BE2C (cell line): ENCODE data around the gene UBLCP1.
A peak's percentile ranks its signal among the peaks of the same experiment; 100 is the strongest.

Experiments
- DNase-seq: peaks from one replicate; pipeline ENCODE4 v3.0.0-alpha.2; 2020
- H3K27me3 ChIP-seq: fragments of 250-450 bp; sonication (Bioruptor Pico); 2 replicates; pipeline ENCODE4 v1.5.1; 2020; ENCODE audit warnings: mild to moderate bottlenecking
- H3K36me3 ChIP-seq: fragments of 250-450 bp; sonication (Bioruptor Pico); 2 replicates; pipeline ENCODE4 v1.5.1; 2020; ENCODE audit warnings: mild to moderate bottlenecking
- H3K4me1 ChIP-seq: fragments of 250-450 bp; sonication (Bioruptor Pico); 2 replicates; pipeline ENCODE4 v1.5.1; 2020
- H3K4me3 ChIP-seq: 2 replicates; pipeline ENCODE4 v1.5.1; 2011; ENCODE audit warnings: low read depth, low read length
- H3K9me3 ChIP-seq: fragments of 250-450 bp; sonication (Bioruptor Pico); 2 replicates; pipeline ENCODE4 v1.5.1; 2020
- CTCF ChIP-seq: IDR thresholded peaks from 2 replicates; pipeline ENCODE4 v1.5.1; 2012; ENCODE audit warnings: mild to moderate bottlenecking, low read depth, low read length

Gene UBLCP1

GRCh38 chr5:159316519-159317383, 53.7 kb downstream of the UBLCP1 start:
- Histone ChIP-seq H3K4me1 (peaks cover 13% of the 10 kb centered on the region), H3K36me3 (no peaks in the 10 kb centered on the region), H3K27me3 (no peaks in the 10 kb centered on the region; the same call in 1 of the 2 replicates), H3K4me3 (no peak overlapping the region), H3K9me3 (no peaks in the 10 kb centered on the region)
- peak; percentile 94 for TF ChIP-seq CTCF
- DNase-seq, result peak; percentile 52

- Histone ChIP-seq H3K4me3 (no peak overlapping the region), H3K4me1 (peaks cover 13% of the 10 kb centered on the region), H3K9me3 (no peaks in the 10 kb centered on the region), H3K27me3 (no peaks in the 10 kb centered on the region), H3K36me3 (no peaks in the 10 kb centered on the region)
- DNase-seq, result no peak
- no peak for TF ChIP-seq CTCF
These were observed 54.8 kb downstream of the UBLCP1 start for GRCh38 chr5:159317849-159318248.

DNA sequence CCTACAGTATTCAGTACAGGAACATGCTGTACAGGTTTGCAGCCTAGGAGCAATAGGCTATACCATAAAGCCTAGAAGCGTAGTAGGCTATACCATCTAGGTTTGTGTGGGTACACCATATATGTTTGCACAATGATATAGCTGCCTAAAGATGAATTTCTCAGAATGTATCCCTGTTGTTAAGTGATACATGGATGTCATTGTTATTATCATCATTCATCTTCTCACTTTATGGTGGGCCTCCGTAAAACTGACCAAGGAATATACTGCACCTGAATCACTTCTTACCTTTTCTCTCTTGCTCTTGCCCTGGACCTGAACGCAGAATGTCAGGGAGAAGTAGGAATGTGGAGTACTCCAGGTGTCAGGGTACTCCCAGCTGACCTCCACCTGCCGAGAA, 55.4 kb downstream of the UBLCP1 start:
- Histone ChIP-seq H3K4me3 (no peak overlapping the region), H3K27me3 (no peaks in the 10 kb centered on the region), H3K36me3 (no peaks in the 10 kb centered on the region), H3K4me1 (peaks cover 13% of the 10 kb centered on the region), H3K9me3 (no peaks in the 10 kb centered on the region)
- no peak for DNase-seq
- no peak for TF ChIP-seq CTCF

DNA sequence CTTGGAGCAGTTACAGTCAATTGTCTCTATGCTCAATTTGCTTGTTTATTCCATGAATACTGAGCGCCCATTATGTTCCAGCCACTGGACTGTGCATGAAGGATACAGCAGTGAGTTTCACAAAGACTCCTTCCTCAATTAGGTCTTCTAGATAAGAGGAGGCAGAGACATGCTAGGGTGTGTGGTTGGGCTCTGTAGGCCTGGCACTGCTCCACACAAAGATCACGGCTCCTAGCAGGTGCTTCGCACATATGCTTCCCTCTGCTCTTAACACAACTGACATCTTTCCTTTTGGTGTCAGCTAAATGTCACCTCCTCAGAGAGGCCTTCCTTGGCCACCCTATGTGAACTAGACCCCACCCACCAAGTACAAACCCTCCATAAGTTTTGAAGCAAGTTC, 56.3 kb downstream of the UBLCP1 start:
- H3K9me3 ChIP-seq, result no peaks in the 10 kb centered on the region
- no peak for TF ChIP-seq CTCF
- DNase-seq, result peak; percentile 50

GRCh38 chr5:159319832-159320231, 56.7 kb downstream of the UBLCP1 start:
- H3K27me3 ChIP-seq, result no peaks in the 10 kb centered on the region
- H3K4me1 ChIP-seq, result peaks cover 13% of the 10 kb centered on the region
- no peaks in the 10 kb centered on the region for H3K36me3 ChIP-seq
- no peak for TF ChIP-seq CTCF
- H3K9me3 ChIP-seq, result no peaks in the 10 kb centered on the region
- no peak overlapping the region for H3K4me3 ChIP-seq
- DNase-seq, result peak; percentile 32

More for the DNA sequence above, 56.3 kb downstream of the UBLCP1 start:
- no peak overlapping the region for H3K4me3 ChIP-seq
- no peaks in the 10 kb centered on the region for H3K36me3 ChIP-seq
- H3K4me1 ChIP-seq, result peaks cover 13% of the 10 kb centered on the region
- H3K27me3 ChIP-seq, result no peaks in the 10 kb centered on the region

DNA sequence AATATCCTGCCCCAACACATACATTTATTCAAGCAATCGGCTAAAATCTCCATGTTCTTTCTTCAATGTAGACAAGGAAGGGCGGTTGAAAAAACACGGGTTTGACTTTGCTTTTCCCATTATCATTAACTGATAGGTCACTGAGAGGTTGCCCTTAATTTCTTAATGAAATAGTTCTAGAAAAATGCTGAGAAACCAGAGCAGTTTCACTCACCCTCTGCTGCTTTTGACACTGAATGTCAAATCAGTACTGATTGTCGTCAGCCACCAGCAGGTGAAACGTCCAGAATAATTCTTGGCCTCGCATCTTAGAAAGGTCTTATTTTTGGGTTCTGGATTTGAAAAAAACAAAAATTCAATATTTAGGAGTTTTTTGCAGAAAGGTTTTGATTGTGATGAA, 59.1 kb downstream of the UBLCP1 start:
- no peaks in the 10 kb centered on the region for H3K36me3 ChIP-seq
- no peak overlapping the region for H3K4me3 ChIP-seq
- TF ChIP-seq CTCF, result no peak
- peaks cover 13% of the 10 kb centered on the region for H3K4me1 ChIP-seq
- H3K9me3 ChIP-seq, result no peaks in the 10 kb centered on the region
- peaks cover 6% of the 10 kb centered on the region for H3K27me3 ChIP-seq
- DNase-seq, result no peak
